ENCODE data around the gene NRN1L.
A peak's percentile ranks its signal among the peaks of the same experiment; 100 is the strongest.

Gene NRN1L

DNA sequence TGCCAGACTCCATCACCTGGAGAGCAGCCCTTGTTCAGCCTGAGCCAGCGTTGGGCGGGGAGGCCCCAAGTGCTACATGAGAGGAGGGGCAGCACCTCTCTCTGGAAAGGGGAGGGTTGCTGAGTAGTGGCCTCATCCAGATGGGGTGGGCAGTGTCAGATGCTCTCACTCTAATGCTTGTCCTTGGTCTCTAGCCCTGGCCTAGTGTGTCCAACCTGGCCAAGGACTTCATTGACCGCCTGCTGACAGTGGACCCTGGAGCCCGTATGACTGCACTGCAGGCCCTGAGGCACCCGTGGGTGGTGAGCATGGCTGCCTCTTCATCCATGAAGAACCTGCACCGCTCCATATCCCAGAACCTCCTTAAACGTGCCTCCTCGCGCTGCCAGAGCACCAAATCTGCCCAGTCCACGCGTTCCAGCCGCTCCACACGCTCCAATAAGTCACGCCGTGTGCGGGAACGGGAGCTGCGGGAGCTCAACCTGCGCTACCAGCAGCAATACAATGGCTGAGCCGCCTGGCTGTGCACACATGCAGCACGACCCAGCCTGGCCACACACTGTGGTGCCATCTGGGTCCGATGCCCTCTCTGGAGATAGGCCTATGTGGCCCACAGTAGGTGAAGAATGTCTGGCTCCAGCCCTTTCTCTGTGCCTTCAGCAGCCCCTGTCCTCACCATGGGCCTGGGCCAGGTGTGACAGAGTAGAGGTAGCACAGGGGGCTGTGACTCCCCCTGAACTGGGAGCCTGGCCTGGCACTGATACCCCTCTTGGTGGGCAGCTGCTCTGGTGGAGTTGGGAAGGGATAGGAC, 42.7 kb downstream of the NRN1L start:
- Histone ChIP-seq H2AFZ (ENCODE audit: low read length) (no peak overlapping the region), H3K4me3 (ENCODE audit: low read depth, low read length, poor library complexity, severe bottlenecking) (no peak overlapping the region), H3K9me2 (ENCODE audit: low read depth, low read length) (no peaks in the 10 kb centered on the region), H3K79me2 (ENCODE audit: insufficient read depth, low read length) (no peaks in the 10 kb centered on the region), H3K4me2 (ENCODE audit: low read length) (no peak overlapping the region), H3K9ac (ENCODE audit: low read length) (no peak overlapping the region), H3K27me3 (ENCODE audit: insufficient read depth, low read length) (no peaks in the 10 kb centered on the region), H3K27ac (ENCODE audit: low read depth, low read length, poor library complexity, severe bottlenecking) (no peak overlapping the region), H3F3A (ENCODE audit: insufficient read depth, low read length) (no peaks in the 10 kb centered on the region), H3K4me1 (ENCODE audit: insufficient read depth, low read length, severe bottlenecking) (peaks cover 14% of the 10 kb centered on the region), H3K36me3 (ENCODE audit: insufficient read depth, low read length) (peaks cover 20% of the 10 kb centered on the region; the same call in 1 of the 2 replicates), H4K20me1 (ENCODE audit: insufficient read depth, low read length) (no peaks in the 10 kb centered on the region), H3K9me3 (ENCODE audit: low read length) (no peaks in the 10 kb centered on the region)
- TF ChIP-seq EZH2 (IDR thresholded peaks at IDR 0.05; ENCODE audit: borderline replicate concordance, low read length): no peak

- Histone ChIP-seq H3K9me3 (ENCODE audit: low read length) (no peaks in the 10 kb centered on the region), H3K36me3 (ENCODE audit: insufficient read depth, low read length) (peaks cover 20% of the 10 kb centered on the region; the same call in 1 of the 2 replicates), H2AFZ (ENCODE audit: low read length) (no peak overlapping the region), H4K20me1 (ENCODE audit: insufficient read depth, low read length) (no peaks in the 10 kb centered on the region), H3F3A (ENCODE audit: insufficient read depth, low read length) (no peaks in the 10 kb centered on the region), H3K79me2 (ENCODE audit: insufficient read depth, low read length) (no peaks in the 10 kb centered on the region), H3K9ac (ENCODE audit: low read length) (no peak overlapping the region), H3K4me3 (ENCODE audit: low read depth, low read length, poor library complexity, severe bottlenecking) (no peak overlapping the region), H3K27me3 (ENCODE audit: insufficient read depth, low read length) (no peaks in the 10 kb centered on the region), H3K4me2 (ENCODE audit: low read length) (no peak overlapping the region), H3K27ac (ENCODE audit: low read depth, low read length, poor library complexity, severe bottlenecking) (no peak overlapping the region), H3K4me1 (ENCODE audit: insufficient read depth, low read length, severe bottlenecking) (peaks cover 14% of the 10 kb centered on the region), H3K9me2 (ENCODE audit: low read depth, low read length) (no peaks in the 10 kb centered on the region)
- TF ChIP-seq, protein P1, sequence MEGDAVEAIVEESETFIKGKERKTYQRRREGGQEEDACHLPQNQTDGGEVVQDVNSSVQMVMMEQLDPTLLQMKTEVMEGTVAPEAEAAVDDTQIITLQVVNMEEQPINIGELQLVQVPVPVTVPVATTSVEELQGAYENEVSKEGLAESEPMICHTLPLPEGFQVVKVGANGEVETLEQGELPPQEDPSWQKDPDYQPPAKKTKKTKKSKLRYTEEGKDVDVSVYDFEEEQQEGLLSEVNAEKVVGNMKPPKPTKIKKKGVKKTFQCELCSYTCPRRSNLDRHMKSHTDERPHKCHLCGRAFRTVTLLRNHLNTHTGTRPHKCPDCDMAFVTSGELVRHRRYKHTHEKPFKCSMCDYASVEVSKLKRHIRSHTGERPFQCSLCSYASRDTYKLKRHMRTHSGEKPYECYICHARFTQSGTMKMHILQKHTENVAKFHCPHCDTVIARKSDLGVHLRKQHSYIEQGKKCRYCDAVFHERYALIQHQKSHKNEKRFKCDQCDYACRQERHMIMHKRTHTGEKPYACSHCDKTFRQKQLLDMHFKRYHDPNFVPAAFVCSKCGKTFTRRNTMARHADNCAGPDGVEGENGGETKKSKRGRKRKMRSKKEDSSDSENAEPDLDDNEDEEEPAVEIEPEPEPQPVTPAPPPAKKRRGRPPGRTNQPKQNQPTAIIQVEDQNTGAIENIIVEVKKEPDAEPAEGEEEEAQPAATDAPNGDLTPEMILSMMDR (IDR thresholded peaks at IDR 0.05; ENCODE audit: low read length): no peak
- TF ChIP-seq EZH2 (IDR thresholded peaks at IDR 0.05; ENCODE audit: borderline replicate concordance, low read length): no peak
Measured at GRCh38 chr16:67928147-67928546, 43.5 kb downstream of the NRN1L start.

DNA sequence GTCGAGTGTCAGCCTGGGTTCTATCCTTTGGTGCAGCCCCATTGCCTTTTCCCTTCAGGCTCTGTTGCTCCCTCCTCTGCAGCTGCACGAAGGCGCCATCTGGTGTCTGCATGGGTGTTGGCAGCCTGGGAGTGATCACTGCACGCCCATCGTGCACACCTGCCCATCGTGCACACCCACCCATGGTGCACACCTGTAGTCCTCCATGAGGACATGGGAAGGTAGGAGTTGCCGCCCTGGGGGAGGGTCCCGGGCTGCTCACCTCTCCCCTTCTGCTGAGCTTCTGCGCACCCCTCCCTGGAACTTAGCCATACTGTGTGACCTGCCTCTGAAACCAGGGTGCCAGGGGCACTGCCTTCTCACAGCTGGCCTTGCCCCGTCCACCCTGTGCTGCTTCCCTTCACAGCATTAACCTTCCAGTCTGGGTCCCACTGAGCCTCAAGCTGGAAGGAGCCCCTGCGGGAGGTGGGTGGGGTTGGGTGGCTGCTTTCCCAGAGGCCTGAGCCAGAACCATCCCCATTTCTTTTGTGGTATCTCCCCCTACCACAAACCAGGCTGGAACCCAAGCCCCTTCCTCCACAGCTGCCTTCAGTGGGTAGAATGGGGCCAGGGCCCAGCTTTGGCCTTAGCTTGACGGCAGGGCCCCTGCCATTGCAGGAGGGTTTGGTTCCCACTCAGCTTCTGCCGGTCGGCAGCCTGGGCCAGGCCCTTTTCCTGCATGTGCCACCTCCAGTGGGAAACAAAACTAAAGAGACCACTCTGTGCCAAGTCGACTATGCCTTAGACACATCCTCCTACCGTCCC, 44.1 kb downstream of the NRN1L start:
- TF ChIP-seq EZH2 (IDR thresholded peaks at IDR 0.05; ENCODE audit: borderline replicate concordance, low read length): no peak
- TF ChIP-seq, protein P1 (IDR thresholded peaks at IDR 0.05; ENCODE audit: low read length): peak; percentile 91
- Histone ChIP-seq H3K36me3 (ENCODE audit: insufficient read depth, low read length) (peaks cover 24% of the 10 kb centered on the region; the same call in 1 of the 2 replicates), H3K4me1 (ENCODE audit: insufficient read depth, low read length, severe bottlenecking) (peaks cover 14% of the 10 kb centered on the region)

More for the DNA sequence above, 44.1 kb downstream of the NRN1L start:
- no peak overlapping the region for H2AFZ ChIP-seq (ENCODE audit: low read length)
- H3K4me2 ChIP-seq (ENCODE audit: low read length): no peak overlapping the region
- H3K9me2 ChIP-seq (ENCODE audit: low read depth, low read length): no peaks in the 10 kb centered on the region
- no peaks in the 10 kb centered on the region for H3F3A ChIP-seq (ENCODE audit: insufficient read depth, low read length)
- no peaks in the 10 kb centered on the region for H3K9me3 ChIP-seq (ENCODE audit: low read length)
- no peak overlapping the region for H3K4me3 ChIP-seq (ENCODE audit: low read depth, low read length, poor library complexity, severe bottlenecking)
- no peak overlapping the region for H3K9ac ChIP-seq (ENCODE audit: low read length)
- H4K20me1 ChIP-seq (ENCODE audit: insufficient read depth, low read length): no peaks in the 10 kb centered on the region
- no peaks in the 10 kb centered on the region for H3K79me2 ChIP-seq (ENCODE audit: insufficient read depth, low read length)
- no peak overlapping the region for H3K27ac ChIP-seq (ENCODE audit: low read depth, low read length, poor library complexity, severe bottlenecking)
- no peaks in the 10 kb centered on the region for H3K27me3 ChIP-seq (ENCODE audit: insufficient read depth, low read length)

Data from OCI-LY1 (cell line).